ENCODE results near the gene LPP.

DNA sequence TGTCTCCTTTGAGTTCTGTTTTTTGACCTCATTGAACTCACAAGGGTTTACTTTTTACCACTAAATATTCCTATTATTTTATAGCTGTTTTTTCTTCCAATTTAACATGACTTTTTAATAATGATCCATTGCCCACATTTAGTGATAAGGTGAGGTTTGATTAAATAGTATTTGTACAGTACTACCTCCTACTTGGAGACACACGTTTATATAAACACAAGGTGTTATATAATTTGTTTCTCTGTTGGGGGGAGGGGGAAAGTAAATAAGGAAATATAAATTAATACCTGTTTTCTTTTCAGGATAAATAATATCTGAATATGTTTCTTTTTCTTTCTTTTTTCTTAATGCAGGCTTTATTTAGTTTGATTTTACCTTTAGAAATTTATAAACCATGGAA is 281.3 kb downstream of the LPP start:
- TF ChIP-seq, protein P1, sequence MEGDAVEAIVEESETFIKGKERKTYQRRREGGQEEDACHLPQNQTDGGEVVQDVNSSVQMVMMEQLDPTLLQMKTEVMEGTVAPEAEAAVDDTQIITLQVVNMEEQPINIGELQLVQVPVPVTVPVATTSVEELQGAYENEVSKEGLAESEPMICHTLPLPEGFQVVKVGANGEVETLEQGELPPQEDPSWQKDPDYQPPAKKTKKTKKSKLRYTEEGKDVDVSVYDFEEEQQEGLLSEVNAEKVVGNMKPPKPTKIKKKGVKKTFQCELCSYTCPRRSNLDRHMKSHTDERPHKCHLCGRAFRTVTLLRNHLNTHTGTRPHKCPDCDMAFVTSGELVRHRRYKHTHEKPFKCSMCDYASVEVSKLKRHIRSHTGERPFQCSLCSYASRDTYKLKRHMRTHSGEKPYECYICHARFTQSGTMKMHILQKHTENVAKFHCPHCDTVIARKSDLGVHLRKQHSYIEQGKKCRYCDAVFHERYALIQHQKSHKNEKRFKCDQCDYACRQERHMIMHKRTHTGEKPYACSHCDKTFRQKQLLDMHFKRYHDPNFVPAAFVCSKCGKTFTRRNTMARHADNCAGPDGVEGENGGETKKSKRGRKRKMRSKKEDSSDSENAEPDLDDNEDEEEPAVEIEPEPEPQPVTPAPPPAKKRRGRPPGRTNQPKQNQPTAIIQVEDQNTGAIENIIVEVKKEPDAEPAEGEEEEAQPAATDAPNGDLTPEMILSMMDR (IDR thresholded peaks at IDR 0.05): no peak
- no peak for TF ChIP-seq POLR2A (IDR thresholded peaks at IDR 0.05)
- no peak for TF ChIP-seq EP300 (IDR thresholded peaks at IDR 0.05)

Data from ovary (tissue), 3 donors.